HG02943 (cell line): ENCODE measurements around the gene GALNT17.

ENCODE experiments used
- ATAC-seq: cut with Tn5 transposase; IDR thresholded peaks from one replicate; pipeline ENCODE4 v1.9.1; 2021; ENCODE audit warnings: mild to moderate bottlenecking, low read depth, moderate library complexity; ENCODE audit not compliant: unreplicated experiment

The GALNT17 gene

DNA sequence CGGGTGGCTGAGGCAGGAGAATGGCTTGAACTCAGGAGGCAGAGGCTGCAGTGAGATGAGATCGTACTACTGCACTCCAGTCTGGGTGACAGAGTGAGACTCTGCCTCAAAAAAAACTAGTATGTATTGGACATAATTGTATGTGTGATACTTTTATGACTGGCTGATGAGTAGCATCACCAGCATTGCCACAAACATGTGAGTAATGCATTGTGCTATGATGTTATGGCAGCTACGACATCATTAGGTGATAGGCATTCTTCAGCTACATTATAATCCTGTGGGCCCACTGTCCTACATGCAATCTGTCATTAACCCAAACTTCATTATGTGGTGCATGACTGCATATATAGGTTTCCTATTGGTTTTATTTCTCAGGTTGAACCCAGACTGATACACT, 352.4 kb downstream of the GALNT17 start:
- ATAC-seq: no peak

- no peak for ATAC-seq
These were observed 353.6 kb downstream of the GALNT17 start for GRCh38 chr7:71485586-71485985.

GRCh38 chr7:71486414-71486813, 354.5 kb downstream of the GALNT17 start:
- ATAC-seq: no peak

DNA sequence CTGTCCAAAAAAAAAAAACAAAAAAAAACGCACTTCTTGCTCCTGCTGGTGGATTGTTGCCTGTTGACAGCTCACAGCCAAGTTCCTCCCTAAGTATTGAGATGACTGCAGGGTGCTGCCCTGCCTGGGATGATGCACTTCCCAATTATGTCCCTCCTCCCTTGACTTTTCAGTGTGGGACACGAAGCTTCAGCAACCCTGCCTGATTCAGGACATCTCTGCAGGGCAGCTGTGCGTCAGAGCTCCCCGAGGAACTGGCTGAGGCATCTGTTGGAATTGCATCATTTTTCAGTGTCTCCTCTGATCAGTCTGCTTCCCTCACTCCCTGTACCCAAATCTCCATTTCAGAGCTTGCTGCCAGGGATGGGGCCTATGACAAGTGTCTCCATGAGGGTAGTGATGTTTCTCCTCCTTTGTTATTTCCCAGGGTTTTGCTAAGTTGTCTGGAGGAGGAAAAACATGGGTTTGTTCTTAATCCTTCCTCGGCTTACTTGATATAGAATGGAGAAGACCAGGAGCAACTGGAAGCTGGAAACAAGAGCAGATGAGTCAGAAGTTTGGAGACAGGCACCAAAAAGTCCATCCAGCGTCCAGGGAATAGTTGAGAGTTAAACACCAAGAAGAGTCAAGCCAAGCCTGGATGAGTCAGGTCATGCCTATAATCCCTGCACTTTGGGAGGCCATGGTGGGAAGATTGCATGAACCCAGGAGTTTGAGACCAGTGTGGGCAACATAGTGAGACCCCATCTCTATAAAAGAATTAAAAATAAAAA, 355.1 kb downstream of the GALNT17 start:
- no peak for ATAC-seq

- ATAC-seq: no peak
These were observed 356.4 kb downstream of the GALNT17 start for GRCh38 chr7:71488308-71488707.

DNA sequence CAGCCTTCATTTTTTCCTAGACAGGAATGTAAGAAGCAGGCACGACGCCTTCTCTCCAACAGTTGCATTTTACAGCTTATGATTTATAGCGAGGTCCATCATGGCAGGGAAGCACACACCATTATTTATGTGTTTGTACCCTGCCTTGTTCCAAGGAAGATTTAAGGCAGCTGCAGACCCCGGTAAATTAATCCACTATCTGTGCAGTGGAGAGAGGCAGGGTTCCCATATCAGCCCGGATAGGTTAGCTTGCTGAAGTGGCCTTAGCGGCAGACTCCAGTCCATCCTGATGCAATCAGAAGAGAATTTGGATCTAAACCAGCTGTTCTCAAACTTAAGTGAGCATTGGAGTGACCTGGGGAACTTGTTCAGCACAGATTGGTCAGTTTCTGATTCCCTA, 359.4 kb downstream of the GALNT17 start:
- ATAC-seq: no peak

DNA sequence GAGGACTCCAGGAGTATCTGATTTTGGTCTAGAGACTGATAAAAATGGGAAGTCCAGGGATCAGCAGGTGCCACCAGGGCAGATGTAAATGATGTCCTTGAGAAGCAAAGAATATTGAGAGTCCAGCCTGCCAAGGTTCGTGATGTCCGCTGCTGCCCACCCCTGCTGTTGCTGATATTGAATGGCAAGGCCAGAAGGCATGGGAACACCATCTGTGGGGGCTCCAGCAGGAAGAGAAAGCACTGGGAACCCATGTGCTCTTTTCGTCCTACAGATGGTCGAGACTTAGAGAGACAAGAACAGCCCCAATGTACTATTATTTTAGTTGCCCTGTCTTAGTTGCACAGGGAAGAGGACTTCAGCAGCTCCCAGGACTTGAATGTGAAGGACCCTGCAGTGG, 363.9 kb downstream of the GALNT17 start:
- ATAC-seq: no peak

GRCh38 chr7:71497256-71497946, 365.5 kb downstream of the GALNT17 start:
- no peak for ATAC-seq

DNA sequence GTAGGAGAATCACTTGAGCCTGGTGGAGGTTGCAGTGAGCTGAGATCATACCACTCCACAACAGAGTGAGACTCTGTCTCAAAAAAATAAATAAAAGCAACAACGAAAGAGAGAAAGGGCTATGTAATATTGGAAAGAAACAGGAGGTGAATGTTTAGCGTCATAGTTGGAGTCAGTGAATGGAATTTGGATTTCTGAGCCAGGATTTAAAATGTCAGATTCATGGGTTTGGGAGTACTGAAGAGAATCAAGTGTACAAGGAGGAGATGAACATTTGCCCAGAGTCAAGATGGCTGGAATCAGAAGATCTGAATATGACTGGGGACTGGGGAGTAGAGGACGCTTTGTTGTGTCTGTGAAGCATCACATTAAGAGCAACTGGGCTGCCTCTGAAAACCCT, 366.4 kb downstream of the GALNT17 start:
- no peak for ATAC-seq

GRCh38 chr7:71504697-71505441, 372.9 kb downstream of the GALNT17 start:
- no peak for ATAC-seq

DNA sequence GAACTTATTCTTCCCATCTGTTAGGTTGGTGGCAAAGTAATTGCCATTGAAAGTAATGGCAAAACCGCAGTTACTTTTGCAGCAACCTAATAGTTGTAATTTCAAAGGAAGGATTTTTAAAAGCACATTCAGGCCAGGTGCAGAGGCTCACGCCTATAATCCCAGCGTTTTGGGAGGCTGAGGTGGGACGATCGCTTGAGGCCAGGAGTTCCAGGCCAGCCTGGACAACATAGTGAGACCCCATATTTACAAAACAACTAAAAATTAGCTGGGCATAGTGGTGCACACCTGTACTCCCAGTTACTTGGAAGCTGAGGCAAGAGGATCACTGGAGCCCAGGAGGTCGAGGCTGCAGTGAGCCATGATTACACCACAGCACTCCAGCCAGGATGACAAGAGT, 374.9 kb downstream of the GALNT17 start:
- ATAC-seq: no peak

DNA sequence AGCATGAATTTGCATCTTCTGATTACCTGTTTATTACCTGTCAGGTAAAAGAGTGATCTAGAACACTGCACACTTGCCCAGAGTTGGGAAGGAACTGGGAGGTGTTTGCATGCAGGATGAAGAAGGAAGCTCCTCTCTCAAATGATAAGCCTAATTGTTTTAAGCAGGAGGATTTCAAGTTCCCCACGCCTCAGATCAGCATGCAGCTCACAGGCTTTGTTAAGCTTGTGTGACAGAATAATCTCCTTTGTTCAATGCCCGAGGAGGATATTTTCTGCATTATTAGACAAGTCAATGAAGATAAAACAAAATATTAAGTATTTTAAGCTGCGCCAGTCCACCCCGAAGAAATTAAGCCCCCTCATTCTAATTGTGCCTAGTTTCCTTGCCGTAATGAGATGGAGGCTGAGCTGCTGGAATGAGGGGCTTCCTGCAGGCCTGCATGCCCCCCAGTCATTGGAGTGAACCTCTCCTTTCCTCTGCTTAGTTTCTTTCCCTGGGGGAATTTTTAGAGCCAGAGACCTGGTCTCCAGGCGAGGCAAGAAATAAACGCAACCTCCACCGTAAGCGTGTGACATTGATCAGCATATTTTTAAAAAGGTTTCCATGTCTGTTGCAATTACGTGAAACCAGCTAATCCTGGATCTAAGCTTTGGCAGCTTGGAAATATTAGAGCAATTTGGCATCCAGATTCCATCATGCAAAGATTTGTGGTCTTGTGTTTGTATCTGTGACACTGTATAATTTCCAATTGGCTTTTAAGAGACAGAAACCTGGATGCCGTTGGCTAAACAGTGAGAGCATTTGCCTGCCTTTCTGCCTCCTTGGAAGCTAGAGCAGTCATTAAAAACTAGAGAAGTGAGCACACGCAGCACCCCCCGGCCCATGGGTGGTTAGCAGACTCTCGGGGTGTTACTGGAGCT, 376.0 kb downstream of the GALNT17 start:
- ATAC-seq: no peak

DNA sequence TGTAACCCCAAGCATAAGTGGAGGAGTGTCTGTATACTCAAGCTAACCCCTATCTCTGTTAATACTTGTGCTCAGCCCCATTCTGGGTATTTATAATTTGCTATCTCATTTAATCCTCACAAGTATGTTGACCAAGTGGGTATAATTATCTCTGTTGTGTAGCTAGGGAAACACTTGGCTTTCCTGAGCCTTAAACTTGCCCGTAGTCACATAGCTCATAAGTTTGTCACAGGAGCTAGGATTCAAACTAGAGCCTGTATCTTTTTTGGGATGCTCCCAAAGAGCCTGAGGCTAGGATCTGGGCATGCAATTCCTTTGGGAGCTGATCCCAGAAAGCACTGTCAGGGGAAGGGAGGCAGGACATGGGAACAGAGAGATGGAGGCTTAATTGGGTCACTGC, 377.4 kb downstream of the GALNT17 start:
- no peak for ATAC-seq

- no peak for ATAC-seq
These were observed 379.4 kb downstream of the GALNT17 start for GRCh38 chr7:71511361-71511807.

GRCh38 chr7:71517940-71518699, 386.2 kb downstream of the GALNT17 start:
- ATAC-seq: no peak

DNA sequence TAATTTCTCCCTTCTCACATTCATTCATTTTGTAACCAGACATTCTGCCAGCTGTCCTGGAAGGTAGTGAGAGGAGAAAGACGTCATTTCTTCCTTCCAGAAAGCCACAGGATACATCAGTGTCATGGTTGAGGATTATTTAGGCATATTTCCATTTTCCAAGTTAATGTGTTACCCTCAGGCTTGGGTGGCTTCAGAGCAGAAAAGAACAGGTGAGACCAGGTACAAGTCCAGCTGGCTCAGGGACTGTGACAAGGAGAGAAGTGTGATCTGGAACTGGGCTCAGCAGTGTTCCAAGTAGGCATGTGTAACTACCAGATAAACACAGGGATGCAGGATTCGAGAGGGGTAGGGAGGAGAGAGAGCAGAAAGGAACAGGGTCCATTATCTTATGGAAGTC, 386.9 kb downstream of the GALNT17 start:
- no peak for ATAC-seq

GRCh38 chr7:71521506-71521905, 389.6 kb downstream of the GALNT17 start:
- ATAC-seq: no peak

DNA sequence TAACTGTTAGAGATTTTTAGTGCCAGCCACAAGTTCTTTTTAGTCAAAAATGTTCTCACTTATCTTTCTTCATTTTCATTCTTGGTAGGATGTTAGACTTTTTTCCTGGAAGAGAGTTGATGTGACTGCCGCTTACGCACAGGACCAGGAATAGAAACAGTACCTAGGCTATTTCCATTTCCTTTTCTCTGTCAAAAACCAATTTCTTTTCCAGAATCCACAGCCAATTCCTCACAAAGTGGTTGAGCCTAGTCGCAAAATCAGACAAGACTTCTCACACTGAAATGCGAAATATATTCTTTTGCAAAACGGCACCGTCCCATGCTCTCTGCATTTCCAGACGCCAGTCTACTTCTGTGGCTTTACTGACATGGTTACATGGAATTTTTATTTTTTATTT, 394.2 kb downstream of the GALNT17 start:
- no peak for ATAC-seq

GRCh38 chr7:71527213-71527612, 395.3 kb downstream of the GALNT17 start:
- no peak for ATAC-seq

GRCh38 chr7:71535616-71536015, 403.7 kb downstream of the GALNT17 start:
- ATAC-seq: no peak
